HG03558 (cell line): ENCODE data around the gene MYEOV.

ENCODE experiments used
- ATAC-seq: cut with Tn5 transposase; IDR thresholded peaks from one replicate; pipeline ENCODE4 v1.9.1; 2021; ENCODE audit warnings: moderate number of reproducible peaks; ENCODE audit not compliant: unreplicated experiment; ENCODE audit errors: extremely low read depth

Gene MYEOV

GRCh38 chr11:69312453-69313404 is 18.8 kb downstream of the MYEOV start:
- no peak for ATAC-seq

GRCh38 chr11:69313992-69314391 is 20.0 kb downstream of the MYEOV start:
- no peak for ATAC-seq

- ATAC-seq, result no peak
Measured at GRCh38 chr11:69314555-69314954, 20.6 kb downstream of the MYEOV start.

- no peak for ATAC-seq
Measured at GRCh38 chr11:69316956-69317355, 23.0 kb downstream of the MYEOV start.

DNA sequence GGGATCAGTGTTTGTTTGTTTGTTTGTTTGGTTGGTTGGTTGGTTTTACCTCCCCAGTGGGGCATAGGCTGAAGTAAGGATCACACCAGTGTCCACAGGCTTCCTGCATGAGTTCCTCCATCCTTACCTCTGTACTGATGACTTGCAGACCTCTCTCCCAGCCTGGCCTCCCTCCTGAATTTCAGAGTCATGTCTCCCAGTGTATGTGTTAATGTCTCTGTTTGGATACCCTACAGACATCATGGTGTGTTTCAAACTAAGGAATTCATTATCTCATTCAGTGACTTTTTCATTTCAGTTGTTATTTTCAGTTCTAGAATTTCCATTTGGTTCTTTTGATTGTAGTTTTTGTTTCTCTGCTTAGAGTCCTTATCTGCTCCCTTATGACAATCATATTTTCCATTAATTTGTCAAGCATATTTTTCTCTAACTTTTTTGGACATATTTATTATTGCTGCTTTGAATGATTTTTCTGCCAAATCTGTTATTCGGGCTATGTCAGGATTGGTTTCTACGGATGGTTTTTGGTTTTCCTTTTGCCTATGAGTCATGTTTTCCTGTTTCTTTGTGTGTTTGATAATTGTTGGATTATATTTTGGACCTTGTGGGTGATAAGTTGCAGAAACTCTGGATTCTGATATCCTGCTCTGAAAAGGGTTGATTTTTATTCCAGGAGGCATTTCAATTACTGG is 23.6 kb downstream of the MYEOV start:
- ATAC-seq, result no peak

DNA sequence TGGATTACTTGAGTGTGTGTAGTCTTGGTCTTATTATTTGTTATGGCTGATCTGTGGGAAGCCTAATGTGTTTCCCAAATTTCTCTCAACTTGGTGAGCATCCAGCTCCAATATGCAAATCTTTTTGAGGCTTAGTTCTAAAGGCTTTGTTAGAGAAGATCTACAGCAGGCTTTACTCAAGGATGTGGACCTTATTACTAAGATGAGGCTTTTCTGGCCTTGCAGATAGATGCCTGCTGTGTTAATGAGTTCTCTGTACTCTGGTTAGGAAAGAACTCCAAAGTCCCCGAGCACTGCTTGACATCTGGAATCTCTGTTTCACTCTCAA is 24.1 kb downstream of the MYEOV start:
- no peak for ATAC-seq

DNA sequence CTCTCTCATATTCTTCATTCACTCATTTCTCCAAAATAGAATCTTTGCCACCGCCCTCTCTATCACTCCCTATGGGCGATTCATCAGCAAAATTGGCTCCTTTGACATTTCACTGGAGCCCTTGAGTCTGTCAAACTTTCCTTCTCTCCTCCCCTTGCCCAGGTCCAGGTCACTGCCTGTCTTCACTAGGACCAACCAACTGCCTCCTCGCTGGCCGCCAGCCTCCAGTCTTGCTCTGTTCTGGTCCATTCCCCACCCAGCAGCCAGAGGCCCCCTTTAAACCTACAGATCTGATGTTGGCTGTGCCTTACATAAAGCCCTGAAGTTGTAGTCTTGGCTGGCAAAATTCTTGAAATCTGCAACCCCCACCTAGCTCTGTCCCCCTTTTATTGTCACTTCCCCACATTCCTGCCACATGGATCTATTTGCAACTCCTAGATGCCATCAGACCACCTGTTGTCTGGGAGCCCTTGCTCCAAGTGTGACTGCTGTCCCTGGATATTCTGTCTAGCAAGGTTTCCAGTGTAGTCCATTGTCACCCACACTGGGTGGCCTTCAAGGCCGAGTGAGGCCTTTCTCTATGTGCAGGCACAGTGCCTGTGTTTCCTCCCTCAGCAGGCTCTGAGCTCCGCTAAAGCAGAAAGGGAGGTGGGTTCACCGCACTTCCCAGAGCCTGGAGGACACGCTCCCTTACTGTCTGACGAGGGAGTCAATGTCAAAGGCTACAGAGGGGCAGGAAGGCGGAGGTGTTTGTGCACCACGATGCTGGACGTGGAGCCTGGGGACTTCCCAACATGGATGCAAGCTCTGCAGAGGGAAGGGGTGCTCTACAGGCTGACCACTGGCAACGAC is 25.5 kb downstream of the MYEOV start:
- no peak for ATAC-seq

DNA sequence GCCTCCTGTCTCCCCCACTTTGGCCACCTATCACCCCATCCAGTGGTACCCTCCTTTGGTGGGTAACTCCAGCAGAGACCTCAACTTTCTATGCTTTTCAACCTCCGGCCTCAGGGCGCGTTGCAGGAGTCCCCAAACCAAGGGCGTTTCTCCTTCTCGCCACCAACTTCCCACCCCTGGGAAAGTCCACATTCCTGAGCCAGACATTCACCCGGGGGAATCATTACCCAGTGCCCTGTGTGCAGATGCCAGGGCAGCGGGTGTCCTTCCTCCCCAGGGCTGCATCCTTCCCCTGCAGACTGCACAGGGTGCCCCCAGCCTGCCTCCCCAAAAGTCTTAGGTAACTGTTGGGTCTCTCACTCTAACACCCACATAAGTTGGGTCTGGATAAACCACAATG is 26.4 kb downstream of the MYEOV start:
- ATAC-seq, result no peak

- ATAC-seq, result no peak
Measured at GRCh38 chr11:69320756-69321741, 27.1 kb downstream of the MYEOV start.

GRCh38 chr11:69321877-69322361 is 28.0 kb downstream of the MYEOV start:
- ATAC-seq, result no peak

DNA sequence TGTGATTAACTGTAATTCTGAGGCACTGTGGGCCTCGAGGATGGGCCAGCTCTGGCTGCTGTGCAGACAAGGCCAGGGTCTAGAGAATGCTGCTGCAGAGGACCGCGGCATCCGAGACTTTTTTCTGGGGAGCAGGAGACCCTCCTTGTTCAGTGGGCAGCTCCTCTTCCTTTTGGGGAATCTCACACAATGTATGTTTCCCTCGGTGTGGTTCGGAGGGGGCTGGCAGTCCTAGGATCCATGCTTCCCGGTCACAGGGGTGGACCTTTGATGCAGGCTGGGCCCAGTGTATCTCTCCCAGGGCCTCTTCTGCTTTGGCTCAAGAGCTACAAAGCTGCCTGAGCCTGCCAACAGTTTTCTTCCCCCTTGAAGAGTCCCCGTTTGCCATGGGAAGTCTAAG is 31.5 kb downstream of the MYEOV start:
- ATAC-seq, result no peak

- ATAC-seq, result no peak
Measured at GRCh38 chr11:69326622-69327219, 32.8 kb downstream of the MYEOV start.

- ATAC-seq, result no peak
Measured at GRCh38 chr11:69327741-69328191, 33.8 kb downstream of the MYEOV start.

DNA sequence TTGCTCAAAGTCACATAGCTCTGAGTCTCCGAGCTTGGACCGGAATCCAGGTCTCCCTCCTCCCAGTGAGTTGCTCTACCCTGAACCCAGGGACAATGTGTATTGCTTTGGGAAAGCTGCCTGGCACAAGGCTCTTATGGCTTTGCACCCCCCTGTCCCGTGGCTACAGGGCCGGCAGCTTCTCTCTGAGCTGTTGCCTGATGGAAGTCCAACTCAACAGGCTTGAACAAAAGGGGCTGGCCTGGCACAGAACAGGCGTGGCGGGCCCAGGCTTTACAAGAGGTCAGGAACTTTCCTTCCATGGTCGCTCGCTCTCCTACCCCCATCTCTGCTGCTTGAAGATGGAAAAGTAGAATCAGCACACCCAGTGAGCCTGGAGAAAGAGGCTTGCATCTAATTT is 34.3 kb downstream of the MYEOV start:
- ATAC-seq, result no peak

GRCh38 chr11:69329581-69329980 is 35.6 kb downstream of the MYEOV start:
- ATAC-seq, result no peak

GRCh38 chr11:69330330-69330729 is 36.4 kb downstream of the MYEOV start:
- no peak for ATAC-seq

DNA sequence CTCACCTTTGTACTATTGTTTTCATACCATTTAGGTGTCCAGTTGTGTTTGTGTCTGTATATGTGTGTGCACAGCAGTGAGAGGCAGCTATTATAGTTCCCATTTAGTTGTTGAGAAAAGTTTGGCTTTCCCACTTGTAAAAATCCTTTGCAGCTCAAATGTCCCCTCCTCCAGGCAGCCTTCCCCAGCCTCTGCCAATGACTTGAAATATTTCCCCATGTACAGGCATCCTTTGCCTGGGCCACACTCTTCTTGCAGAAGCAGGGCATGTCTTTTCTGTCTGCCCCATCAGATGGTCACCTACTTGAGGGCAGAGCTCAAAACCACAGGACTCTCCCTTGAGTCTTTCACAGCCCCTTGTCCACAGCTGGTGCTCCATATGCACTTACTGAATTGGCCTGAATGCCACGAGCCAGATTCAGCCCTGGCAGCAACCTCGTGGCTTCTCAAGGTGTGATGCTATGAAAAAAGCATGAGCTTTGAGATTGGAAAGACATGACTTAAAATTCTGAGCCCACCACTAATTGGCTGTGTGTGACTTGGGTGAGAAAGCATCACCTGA is 39.3 kb downstream of the MYEOV start:
- no peak for ATAC-seq

DNA sequence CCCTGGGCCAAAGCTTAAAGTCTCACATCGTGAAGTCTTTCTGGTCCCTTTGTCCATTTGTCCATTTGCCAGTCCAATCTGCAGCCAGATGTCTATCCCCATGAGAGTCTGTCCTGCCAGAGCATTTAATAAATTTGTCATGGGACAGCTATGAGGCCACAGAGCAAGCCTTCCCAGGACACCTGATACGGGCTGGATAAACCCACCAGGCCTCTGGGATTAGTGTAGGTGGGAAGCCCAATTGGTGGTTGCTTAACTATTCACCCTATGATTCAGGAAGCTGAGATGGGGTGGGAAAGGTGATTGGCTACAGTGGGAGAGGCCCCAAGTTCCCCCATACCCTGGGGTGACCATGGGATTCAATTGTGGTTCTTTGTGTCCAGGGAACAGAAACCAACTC is 39.9 kb downstream of the MYEOV start:
- ATAC-seq, result no peak
